SK-N-SH (cell line): ENCODE measurements around the gene CRTC1.

Experiments used
- CTCF ChIP-seq: fragments of 200-600 bp; sonication (generic); IDR thresholded peaks from 2 replicates; pipeline ENCODE4 v1.6.1; 2017; ENCODE audit warnings: antibody characterized with exemption, mild to moderate bottlenecking, moderate library complexity
- ELF1 ChIP-seq: IDR thresholded peaks from 2 replicates; pipeline ENCODE4 v1.4.0; 2012
- EP300 ChIP-seq, 2 experiments: IDR thresholded peaks; 2 replicates each; pipeline versions ENCODE4 v1.4.0 to v1.6.1; 2012; ENCODE audit warnings: borderline replicate concordance in 1 of 2, low read depth in 1 of 2, low read length in 1 of 2
- EZH2phosphoT487 ChIP-seq: fragments of 200-600 bp; sonication (generic); IDR thresholded peaks from 2 replicates; pipeline ENCODE4 v1.6.1; 2017; ENCODE audit warnings: low read depth, mixed run types, mild to moderate bottlenecking, antibody characterized with exemption, moderate library complexity, borderline replicate concordance
- FOXM1 ChIP-seq: IDR thresholded peaks from 2 replicates; pipeline ENCODE4 v1.4.0; 2012; ENCODE audit warnings: low read depth, mild to moderate bottlenecking
- POLR2AphosphoS5 ChIP-seq: IDR thresholded peaks from 2 replicates; pipeline ENCODE4 v1.6.1; 2012; ENCODE audit warnings: low read depth, low read length
- REST ChIP-seq: IDR thresholded peaks from 2 replicates; pipeline ENCODE4 v1.6.1; 2012; ENCODE audit warnings: mild to moderate bottlenecking, low read depth, low read length, moderate library complexity
- SIN3A ChIP-seq: IDR thresholded peaks from 2 replicates; pipeline ENCODE4 v1.6.1; 2012; ENCODE audit warnings: low read depth, mild to moderate bottlenecking, low read length, moderate library complexity, borderline replicate concordance

- no peak for TF ChIP-seq SIN3A
- no peak for TF ChIP-seq POLR2AphosphoS5
- TF ChIP-seq FOXM1: no peak
- no peak for TF ChIP-seq CTCF
- TF ChIP-seq REST: no peak
- no peak for TF ChIP-seq EZH2phosphoT487
- no peak for TF ChIP-seq ELF1
- no peak for TF ChIP-seq EP300 (IDR thresholded peaks at IDR 0.05; ENCODE audit: borderline replicate concordance in 1 of 2, low read depth in 1 of 2, low read length in 1 of 2)
Observed at GRCh38 chr19:18710996-18711751, 27.7 kb downstream of the CRTC1 start.
